ENCODE data around the gene CTSD. TPM values are rescaled to one million over a fixed set of nuclear protein-coding genes. Genes with fewer than 3 reads are reported as not detected.

CTSD gene
- total RNA-seq, 2 experiments from 2014 or later = 31.7 to 44.1 TPM

GRCh38 chr11:1728301-1728700, 35.4 kb downstream of the CTSD start:
- BruUV-seq (replicated peaks) = no TSS peak
- ChIA-PET POLR2A (no interaction called here), CTCF (ENCODE audit: unreplicated experiment) (no interaction called here)
- H4K20me1 ChIP-seq (ENCODE audit: insufficient read depth, low read length) = no peaks in the 10 kb centered on the region
- no peaks in the 10 kb centered on the region for H3K36me3 ChIP-seq (ENCODE audit: insufficient read depth, low read length)
- DNase-seq (ENCODE audit: low spot score) = no peak
- no peak for TF ChIP-seq EZH2phosphoT487 (IDR thresholded peaks at IDR 0.05; ENCODE audit: borderline replicate concordance, low read depth, low read length)
- TF ChIP-seq CTCF (conservative IDR thresholded peaks at IDR 0.05; ENCODE audit: low read length) = no peak
- H3K4me3 ChIP-seq (ENCODE audit: low read depth, low read length, poor library complexity, severe bottlenecking) = no peak overlapping the region
- no peak overlapping the region for H2AFZ ChIP-seq (ENCODE audit: low read length)
- no peak overlapping the region for H3K27ac ChIP-seq (ENCODE audit: low read depth, low read length, poor library complexity, severe bottlenecking)
- no peak overlapping the region for H3K4me2 ChIP-seq (ENCODE audit: low read length)
- no peaks in the 10 kb centered on the region for H3K9me3 ChIP-seq (ENCODE audit: low read length)
- H3K79me2 ChIP-seq (ENCODE audit: insufficient read depth, low read depth, low read length) = no peaks in the 10 kb centered on the region
- no peaks in the 10 kb centered on the region for H3K9me2 ChIP-seq (ENCODE audit: insufficient read depth, low read length)
- peaks cover 13% of the 10 kb centered on the region for H3K4me1 ChIP-seq (ENCODE audit: insufficient read depth, low read length, poor library complexity, severe bottlenecking)
- intact Hi-C loops (cut with micrococcal nuclease; ENCODE audit: unreplicated experiment) = no loop called here

- Histone ChIP-seq H3K9me3 (ENCODE audit: low read length) (no peaks in the 10 kb centered on the region), H3K27ac (ENCODE audit: low read depth, low read length, poor library complexity, severe bottlenecking) (no peak overlapping the region), H3K9me2 (ENCODE audit: insufficient read depth, low read length) (no peaks in the 10 kb centered on the region), H3K4me3 (ENCODE audit: low read depth, low read length, poor library complexity, severe bottlenecking) (no peak overlapping the region), H2AFZ (ENCODE audit: low read length) (no peak overlapping the region), H3K36me3 (ENCODE audit: insufficient read depth, low read length) (no peaks in the 10 kb centered on the region), H3K4me1 (ENCODE audit: insufficient read depth, low read length, poor library complexity, severe bottlenecking) (peaks cover 13% of the 10 kb centered on the region), H3K79me2 (ENCODE audit: insufficient read depth, low read depth, low read length) (no peaks in the 10 kb centered on the region), H3K4me2 (ENCODE audit: low read length) (no peak overlapping the region), H4K20me1 (ENCODE audit: insufficient read depth, low read length) (no peaks in the 10 kb centered on the region)
- no TSS peak for BruUV-seq (replicated peaks)
- intact Hi-C loops (cut with micrococcal nuclease; ENCODE audit: unreplicated experiment) = no loop called here
- DNase-seq (ENCODE audit: low spot score) = no peak
- POLR2A ChIA-PET = no interaction called here
- CTCF ChIA-PET (ENCODE audit: unreplicated experiment) = no interaction called here
- TF ChIP-seq CTCF (conservative IDR thresholded peaks at IDR 0.05; ENCODE audit: low read length) (no peak), EZH2phosphoT487 (IDR thresholded peaks at IDR 0.05; ENCODE audit: borderline replicate concordance, low read depth, low read length) (no peak)
Measured at GRCh38 chr11:1727861-1728260, 35.9 kb downstream of the CTSD start.

DNA sequence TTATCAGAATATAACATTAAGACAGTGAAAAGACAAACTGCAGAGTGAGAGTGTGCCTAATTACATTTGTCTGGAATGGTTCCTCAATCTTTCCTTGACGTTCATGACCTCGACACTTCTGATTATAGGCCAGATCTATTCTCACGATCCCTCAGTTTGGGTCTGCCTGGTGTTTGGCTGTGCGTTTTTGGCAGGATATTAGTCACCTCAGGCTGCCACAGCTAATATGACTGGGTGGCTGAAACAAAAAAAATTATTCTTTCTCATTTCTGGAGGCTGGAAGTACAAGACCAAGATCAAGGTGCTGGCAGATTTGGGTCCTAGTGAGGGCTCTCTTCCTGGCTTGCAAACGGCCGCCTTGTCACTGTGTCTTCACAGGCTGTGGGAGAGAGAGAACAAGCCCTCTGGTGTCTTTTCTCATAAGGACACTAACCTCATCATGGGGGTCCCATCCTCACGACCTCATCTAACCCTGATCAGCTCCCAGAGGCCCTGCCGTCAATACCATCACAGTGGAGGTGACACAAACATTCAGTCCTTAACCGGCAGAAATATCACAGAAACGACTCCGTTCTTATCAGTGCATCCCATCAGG, 36.5 kb downstream of the CTSD start:
- no peaks in the 10 kb centered on the region for H3K9me3 ChIP-seq (ENCODE audit: low read length)
- intact Hi-C loops (cut with micrococcal nuclease; ENCODE audit: unreplicated experiment) = no loop called here
- BruUV-seq (replicated peaks) = no TSS peak
- DNase-seq (ENCODE audit: low spot score) = no peak
- no peaks in the 10 kb centered on the region for H3K36me3 ChIP-seq (ENCODE audit: insufficient read depth, low read length)
- H4K20me1 ChIP-seq (ENCODE audit: insufficient read depth, low read length) = no peaks in the 10 kb centered on the region
- no peak overlapping the region for H3K27ac ChIP-seq (ENCODE audit: low read depth, low read length, poor library complexity, severe bottlenecking)
- H3K9me2 ChIP-seq (ENCODE audit: insufficient read depth, low read length) = no peaks in the 10 kb centered on the region
- CTCF ChIA-PET (ENCODE audit: unreplicated experiment) = no interaction called here
- H2AFZ ChIP-seq (ENCODE audit: low read length) = no peak overlapping the region
- H3K4me3 ChIP-seq (ENCODE audit: low read depth, low read length, poor library complexity, severe bottlenecking) = no peak overlapping the region
- H3K4me2 ChIP-seq (ENCODE audit: low read length) = no peak overlapping the region
- POLR2A ChIA-PET = no interaction called here
- H3K79me2 ChIP-seq (ENCODE audit: insufficient read depth, low read depth, low read length) = no peaks in the 10 kb centered on the region
- peaks cover 13% of the 10 kb centered on the region for H3K4me1 ChIP-seq (ENCODE audit: insufficient read depth, low read length, poor library complexity, severe bottlenecking)
- TF ChIP-seq EZH2phosphoT487 (IDR thresholded peaks at IDR 0.05; ENCODE audit: borderline replicate concordance, low read depth, low read length) = no peak
- TF ChIP-seq CTCF (conservative IDR thresholded peaks at IDR 0.05; ENCODE audit: low read length) = no peak

All from OCI-LY7 (cell line).